Pancreas (tissue), 10 donors: ENCODE results near the gene SLC45A3. TPM values are rescaled to one million over a fixed set of nuclear protein-coding genes. Genes with fewer than 3 reads are reported as not detected.

Source experiments
- ATAC-seq, 4 donors: fragments of 200-7000 bp; cut with Tn5 transposase; one replicate each; pipeline versions ENCODE4 v1.8.0 to v1.9.1; 2020; ENCODE audit warnings: mild to moderate bottlenecking in 4 of 4, moderate library complexity in 4 of 4
- DNase-seq, 6 donors: peaks; one replicate each; pipeline ENCODE4 v3.0.0-alpha.2; 2020
- FAIRE-seq: peaks from 2 replicates; lab custom pipeline; 2012; peaks lifted over from hg19 to GRCh38; lab: Jason Lieb, UNC
- H3K27ac ChIP-seq, 4 donors: fragments of 200-600 bp; sonication (generic); 1 replicate in 3 of 4; 2 replicates in 1 of 4; pipeline versions ENCODE4 v1.5.0 to v1.8.0; 2020
- H3K27me3 ChIP-seq, 4 donors: fragments of 200-600 bp; one replicate each; pipeline ENCODE4 v1.8.0; 2021
- H3K36me3 ChIP-seq, 3 donors: fragments of 200-600 bp; sonication (generic) in 1 of 3; one replicate each; pipeline versions ENCODE4 v1.5.0 to v1.8.0; 2020 to 2021
- H3K4me1 ChIP-seq, 3 donors: fragments of 200-600 bp; one replicate each; pipeline ENCODE4 v1.8.0; 2021
- H3K4me3 ChIP-seq, 4 donors: fragments of 200-600 bp; sonication (generic) in 2 of 4; one replicate each; pipeline versions ENCODE4 v1.5.0 to v1.8.0; 2020 to 2021
- H3K9me3 ChIP-seq, 4 donors: fragments of 200-600 bp; one replicate each; pipeline ENCODE4 v1.8.0; 2021
- WGBS, 2 donors: extraction: QIAGEN DNeasy Blood & Tissue Kit; methylation state at CpG; one replicate each; pipeline ENCODE4 v1.1.7; 2013; 5-methylcytosine and 5-hydroxymethylcytosine counted together
- intact Hi-C, 3 donors: fragments of 100-400 bp; cut with DNase I; formaldehyde crosslinking; loops; one replicate each; pipeline versions ENCODE4 v1.11.1 to v1.14.2; 2022
- polyA plus RNA-seq, 2 donors: library from polyadenylated mRNA; stranded (reverse); fragments of 200-250 nt; gene quantifications; one replicate each; pipeline ENCODE4 v1.2.3, GENCODE V29; 2013
- total RNA-seq, 6 donors: library from RNA; stranded (reverse); fragmentation: NEBNext Ultra II Directional in 4 of 6; extraction: Animal tissue kit (Norgen Biotek cat#: 25700) in 4 of 6; gene quantifications; one replicate each; pipeline versions ENCODE4 v1.2.1 to v1.2.4, GENCODE V29; 2021 to 2023
- TF ChIP-seq, protein P1 (sequence below), 4 donors: fragments of 200-600 bp; sonication (generic) in 3 of 4; IDR thresholded peaks; one replicate each; pipeline versions ENCODE4 v1.5.0 to v1.8.0; 2021; ENCODE audit warnings: antibody characterized with exemption in 4 of 4
- donor health status: healthy with polysubstance abuse.
- donor health status: DM: no; HTN: no; CAD: no; lungs with moderate emphysema.
- donor health status: DM: no; HTN: no; CAD: no.
- donor health status: control.
- donor health status: control.
- donor health status: Bipolar disorder and iron deficiency.
- donor health status: DM: yes; HTN: yes; CAD: no.
- donor health status: DM: no; HTN: no; CAD: no.
- donor health status: DM: no; HTN: no; CAD: no.
- donor health status: DM: yes; HTN: yes; CAD: no.

The SLC45A3 gene
- total and polyA plus RNA-seq, 8 donors, result 0.28 to 4.7 (median 1.3) TPM

DNA sequence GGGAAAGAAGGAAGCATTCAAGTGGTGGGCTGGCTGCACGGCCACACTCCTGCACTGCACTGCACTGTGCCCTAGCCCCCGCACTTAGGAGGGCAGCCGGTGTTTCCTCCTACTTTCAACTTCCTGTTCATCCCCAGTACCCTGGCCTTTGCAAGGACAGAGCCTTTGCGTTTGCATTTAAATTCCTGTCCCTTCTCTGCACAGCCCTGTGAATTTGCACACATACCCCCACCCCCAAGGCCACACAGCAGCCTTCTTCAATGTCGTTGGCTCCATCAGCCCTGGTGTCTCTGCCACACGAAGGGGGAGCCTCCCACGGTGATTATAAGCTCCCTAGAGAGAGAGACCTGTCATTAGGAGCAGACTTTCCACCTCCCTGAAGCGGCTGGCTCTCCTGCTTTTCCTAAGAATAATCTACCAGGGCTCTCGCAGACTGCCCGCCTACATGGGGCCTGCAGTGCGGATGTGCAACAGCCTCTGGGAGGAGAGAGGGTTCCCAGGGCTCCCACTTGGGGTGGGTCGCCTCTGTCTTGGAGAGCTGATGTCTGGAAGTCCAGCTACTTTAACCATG is 13.2 kb upstream of the SLC45A3 start:
- Histone ChIP-seq H3K9me3 (no peaks in the 10 kb centered on the region), H3K4me3 (no peak overlapping the region), H3K27ac (no peak overlapping the region), H3K36me3 (no peaks in the 10 kb centered on the region), H3K4me1 (no peaks in the 10 kb centered on the region), H3K27me3 (no peaks in the 10 kb centered on the region)
- WGBS, 2 donors, result 55% methylated on average over 12 of the region's 12 CpGs
- intact Hi-C loops, result no loop called here
- no peak for DNase-seq
- no peak for ATAC-seq
- TF ChIP-seq, protein P1, sequence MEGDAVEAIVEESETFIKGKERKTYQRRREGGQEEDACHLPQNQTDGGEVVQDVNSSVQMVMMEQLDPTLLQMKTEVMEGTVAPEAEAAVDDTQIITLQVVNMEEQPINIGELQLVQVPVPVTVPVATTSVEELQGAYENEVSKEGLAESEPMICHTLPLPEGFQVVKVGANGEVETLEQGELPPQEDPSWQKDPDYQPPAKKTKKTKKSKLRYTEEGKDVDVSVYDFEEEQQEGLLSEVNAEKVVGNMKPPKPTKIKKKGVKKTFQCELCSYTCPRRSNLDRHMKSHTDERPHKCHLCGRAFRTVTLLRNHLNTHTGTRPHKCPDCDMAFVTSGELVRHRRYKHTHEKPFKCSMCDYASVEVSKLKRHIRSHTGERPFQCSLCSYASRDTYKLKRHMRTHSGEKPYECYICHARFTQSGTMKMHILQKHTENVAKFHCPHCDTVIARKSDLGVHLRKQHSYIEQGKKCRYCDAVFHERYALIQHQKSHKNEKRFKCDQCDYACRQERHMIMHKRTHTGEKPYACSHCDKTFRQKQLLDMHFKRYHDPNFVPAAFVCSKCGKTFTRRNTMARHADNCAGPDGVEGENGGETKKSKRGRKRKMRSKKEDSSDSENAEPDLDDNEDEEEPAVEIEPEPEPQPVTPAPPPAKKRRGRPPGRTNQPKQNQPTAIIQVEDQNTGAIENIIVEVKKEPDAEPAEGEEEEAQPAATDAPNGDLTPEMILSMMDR (IDR thresholded peaks at IDR 0.05), result no peak
- FAIRE-seq, result no peak

DNA sequence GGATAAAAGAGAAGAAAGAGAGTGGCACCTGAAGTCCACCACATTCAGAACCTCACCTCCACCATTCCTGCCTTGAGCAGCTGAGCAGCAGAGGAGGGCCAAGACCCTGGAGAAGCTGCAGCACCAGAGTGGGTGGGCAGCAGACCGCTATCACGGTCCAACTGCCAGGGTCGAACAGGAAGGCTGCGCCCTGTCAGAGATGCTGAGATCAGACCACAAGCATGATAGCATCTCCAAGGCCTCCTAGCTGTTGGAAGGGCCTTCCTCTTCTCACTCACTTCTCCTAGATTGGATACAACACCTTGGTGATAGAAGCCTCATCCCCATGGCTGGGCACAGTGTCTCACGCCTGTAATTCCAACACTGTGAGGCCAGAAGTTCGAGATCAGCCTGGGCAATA is 12.1 kb upstream of the SLC45A3 start:
- WGBS, 2 donors, result 84 to 92% methylated on average over 6 of the region's 6 CpGs
- H3K27ac ChIP-seq, result no peak overlapping the region
- H3K36me3 ChIP-seq, result no peaks in the 10 kb centered on the region
- H3K4me3 ChIP-seq, result no peak overlapping the region
- no peak for ATAC-seq
- H3K27me3 ChIP-seq, result no peaks in the 10 kb centered on the region
- FAIRE-seq, result no peak
- H3K4me1 ChIP-seq, result no peaks in the 10 kb centered on the region
- intact Hi-C loops, result no loop called here
- no peaks in the 10 kb centered on the region for H3K9me3 ChIP-seq
- no peak for DNase-seq
- TF ChIP-seq, protein P1 (IDR thresholded peaks at IDR 0.05), result no peak

DNA sequence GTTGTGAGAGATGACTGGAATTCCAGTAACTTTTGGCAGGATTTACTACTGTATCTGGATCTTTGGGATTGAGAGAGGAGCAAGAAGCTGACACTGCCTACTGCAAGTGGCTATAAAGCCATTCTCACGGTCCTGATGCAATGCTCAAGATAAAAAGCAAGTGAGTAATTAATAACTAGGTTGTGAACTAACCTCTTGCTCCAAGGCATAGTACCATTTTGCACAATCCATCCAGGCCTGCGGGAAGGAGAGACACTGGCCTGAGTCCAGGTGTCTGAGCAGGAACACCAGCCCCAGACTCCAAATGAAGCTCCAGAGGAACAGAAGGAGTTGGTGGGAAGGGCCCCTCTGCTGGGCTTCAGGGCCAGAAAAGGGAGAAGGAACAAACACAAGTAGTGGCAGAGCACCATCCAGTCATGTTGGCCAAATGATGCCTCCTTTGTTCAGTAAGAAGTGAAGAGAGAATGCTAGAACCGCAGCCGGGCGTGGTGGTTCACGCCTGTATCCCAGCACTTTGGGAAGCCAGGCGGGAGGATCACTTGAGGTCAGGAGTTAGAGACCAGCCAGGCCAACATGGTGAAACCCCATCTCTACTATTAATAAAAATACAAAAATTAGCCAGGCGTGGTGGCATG is 9.9 kb upstream of the SLC45A3 start:
- Histone ChIP-seq H3K36me3 (no peaks in the 10 kb centered on the region), H3K4me3 (no peak overlapping the region), H3K27me3 (no peaks in the 10 kb centered on the region), H3K9me3 (no peaks in the 10 kb centered on the region), H3K4me1 (no peaks in the 10 kb centered on the region), H3K27ac (no peak overlapping the region)
- TF ChIP-seq, protein P1 (IDR thresholded peaks at IDR 0.05), result no peak
- DNase-seq (no peak), FAIRE-seq (no peak), ATAC-seq (no peak)
- 83 to 84% methylated on average over 8 of the region's 8 CpGs for WGBS, 2 donors
- intact Hi-C loops, result no loop called here

DNA sequence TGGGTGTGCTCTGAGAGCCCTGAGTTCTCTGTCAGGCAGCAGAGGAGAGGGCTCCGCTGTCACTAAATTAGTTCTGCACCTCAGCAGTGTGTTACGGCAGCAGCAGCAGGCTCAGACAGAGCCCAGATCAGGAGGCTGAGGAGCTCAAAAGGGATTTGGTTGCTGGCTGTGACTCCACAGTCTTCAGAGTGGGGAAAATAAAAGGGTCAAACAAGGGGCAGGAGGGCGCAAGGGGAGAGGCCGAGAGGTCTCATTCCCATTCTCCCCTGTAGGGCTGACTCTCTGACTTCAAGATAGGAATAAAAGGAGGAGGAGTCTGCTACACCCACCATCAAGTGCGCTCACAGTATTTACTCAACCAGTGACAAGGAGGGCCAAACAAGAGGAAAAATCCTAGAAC is 9.2 kb upstream of the SLC45A3 start:
- no peak overlapping the region for H3K4me3 ChIP-seq
- TF ChIP-seq, protein P1 (IDR thresholded peaks at IDR 0.05), result no peak
- no peak for ATAC-seq
- no peak for DNase-seq
- H3K36me3 ChIP-seq, result no peaks in the 10 kb centered on the region
- no peak overlapping the region for H3K27ac ChIP-seq
- intact Hi-C loops, result no loop called here
- WGBS, 2 donors, result 88 to 96% methylated on average over 5 of the region's 5 CpGs
- FAIRE-seq, result no peak
- no peaks in the 10 kb centered on the region for H3K27me3 ChIP-seq
- no peaks in the 10 kb centered on the region for H3K4me1 ChIP-seq
- H3K9me3 ChIP-seq, result no peaks in the 10 kb centered on the region
